Measurements from ENCODE around the gene HAGH. TPM values are rescaled to one million over a fixed set of nuclear protein-coding genes. Genes with fewer than 3 reads are reported as not detected.
A peak's percentile ranks its signal among the peaks of the same experiment; 100 is the strongest.

HAGH gene
- total RNA-seq, 2 donors from 2014 or later: 45.7 to 46.5 TPM

DNA sequence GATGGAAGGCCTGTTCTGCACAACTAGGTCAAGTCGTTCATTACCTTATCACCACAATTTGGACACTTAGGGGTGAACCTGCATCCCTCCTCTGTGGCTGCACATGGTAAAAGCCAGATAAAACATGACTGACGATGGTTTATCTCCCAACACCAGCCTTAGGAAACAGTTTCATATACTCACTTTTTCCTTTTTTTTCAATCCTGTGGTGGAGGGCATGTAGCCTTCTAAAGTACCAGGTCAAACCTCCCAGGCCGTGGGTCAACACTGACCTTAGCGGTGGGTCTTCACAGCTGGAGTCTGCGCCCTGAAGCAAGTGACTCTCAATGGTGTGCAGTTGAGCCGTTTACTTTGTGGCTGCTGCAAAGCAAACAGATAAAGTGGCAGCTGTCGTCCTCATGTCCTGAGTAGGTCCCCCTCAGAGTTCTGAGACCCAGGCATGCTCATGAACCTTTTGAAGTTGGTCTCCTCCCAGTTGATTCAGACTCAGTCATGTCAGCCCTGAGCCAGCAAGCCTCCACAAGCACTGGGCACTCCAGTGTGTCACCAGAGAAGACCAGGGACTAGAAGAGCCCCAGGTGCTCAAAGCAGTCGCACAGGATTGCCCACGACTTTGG, 6.3 kb upstream of the HAGH start:
- intact Hi-C loops (cut with DNase I): no loop called here
- 68 to 74% methylated on average over 8 to 9 of the region's 9 CpGs for WGBS, 2 donors
- TF ChIP-seq, protein P1, sequence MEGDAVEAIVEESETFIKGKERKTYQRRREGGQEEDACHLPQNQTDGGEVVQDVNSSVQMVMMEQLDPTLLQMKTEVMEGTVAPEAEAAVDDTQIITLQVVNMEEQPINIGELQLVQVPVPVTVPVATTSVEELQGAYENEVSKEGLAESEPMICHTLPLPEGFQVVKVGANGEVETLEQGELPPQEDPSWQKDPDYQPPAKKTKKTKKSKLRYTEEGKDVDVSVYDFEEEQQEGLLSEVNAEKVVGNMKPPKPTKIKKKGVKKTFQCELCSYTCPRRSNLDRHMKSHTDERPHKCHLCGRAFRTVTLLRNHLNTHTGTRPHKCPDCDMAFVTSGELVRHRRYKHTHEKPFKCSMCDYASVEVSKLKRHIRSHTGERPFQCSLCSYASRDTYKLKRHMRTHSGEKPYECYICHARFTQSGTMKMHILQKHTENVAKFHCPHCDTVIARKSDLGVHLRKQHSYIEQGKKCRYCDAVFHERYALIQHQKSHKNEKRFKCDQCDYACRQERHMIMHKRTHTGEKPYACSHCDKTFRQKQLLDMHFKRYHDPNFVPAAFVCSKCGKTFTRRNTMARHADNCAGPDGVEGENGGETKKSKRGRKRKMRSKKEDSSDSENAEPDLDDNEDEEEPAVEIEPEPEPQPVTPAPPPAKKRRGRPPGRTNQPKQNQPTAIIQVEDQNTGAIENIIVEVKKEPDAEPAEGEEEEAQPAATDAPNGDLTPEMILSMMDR (IDR thresholded peaks at IDR 0.05): no peak
- TF ChIP-seq POLR2A (IDR thresholded peaks at IDR 0.05): no peak
- Histone ChIP-seq H3K36me3 (replicated peaks in 1 of 2; ENCODE audit: insufficient read depth in 1 of 2, low read depth in 2 of 2) (no peaks in the 10 kb centered on the region), H3K4me1 (peaks cover 41% of the 10 kb centered on the region), H3K27me3 (no peaks in the 10 kb centered on the region), H3K9me3 (no peaks in the 10 kb centered on the region), H3K27ac (no peak overlapping the region), H3K4me3 (no peak overlapping the region)
- no peak for DNase-seq
- ATAC-seq: no peak

DNA sequence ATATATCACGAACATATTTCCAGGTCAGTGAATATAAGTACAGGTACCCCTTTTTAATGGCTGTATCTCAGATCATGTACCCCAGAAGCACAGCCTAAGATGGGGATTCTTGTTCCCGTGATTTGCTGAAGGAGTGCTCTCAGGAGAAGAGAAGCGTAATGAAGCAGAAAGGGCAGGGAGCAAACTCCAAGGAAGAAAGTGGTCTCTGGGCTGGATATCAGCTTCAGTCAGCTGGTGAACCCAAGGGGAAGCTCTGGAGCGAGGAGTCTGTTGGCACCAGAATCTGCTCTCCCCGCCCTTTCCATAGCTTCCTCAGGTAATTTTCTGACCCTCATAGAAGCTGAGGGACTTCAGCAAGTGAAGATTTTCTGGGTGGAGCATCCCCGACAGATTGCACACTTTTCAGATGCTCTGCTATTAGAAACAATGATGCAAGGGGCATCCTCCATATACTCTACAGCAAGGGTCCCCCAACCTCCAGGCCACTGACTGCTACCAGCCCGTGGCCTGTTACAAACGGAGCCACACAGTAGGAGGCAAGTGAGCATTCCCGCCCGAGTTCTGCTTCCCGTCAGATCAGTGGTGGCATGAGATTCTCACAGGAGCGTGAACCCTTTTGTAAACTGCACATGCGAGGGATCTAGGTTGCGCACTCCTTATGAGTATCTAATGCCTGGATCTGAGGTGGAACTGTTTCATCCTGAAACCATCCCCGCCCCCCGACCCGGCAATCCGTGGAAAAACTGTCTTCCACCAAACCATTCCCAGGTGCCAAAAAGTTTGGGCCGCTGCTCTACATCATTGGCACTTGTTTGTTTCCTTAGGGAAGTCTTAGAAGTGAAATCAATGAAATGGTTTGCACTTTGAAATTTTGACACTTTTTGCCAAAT, 4.8 kb upstream of the HAGH start:
- no peak for DNase-seq
- peak overlapping the region in 3 of 4 donors; percentile 56 to 96 (median 95) for H3K27ac ChIP-seq
- H3K36me3 ChIP-seq (replicated peaks in 1 of 2; ENCODE audit: insufficient read depth in 1 of 2, low read depth in 2 of 2): no peaks in the 10 kb centered on the region
- TF ChIP-seq, protein P1 (IDR thresholded peaks at IDR 0.05): no peak
- TF ChIP-seq POLR2A (IDR thresholded peaks at IDR 0.05): no peak
- no peak for ATAC-seq
- 75 to 83% methylated on average over 15 to 19 of the region's 19 CpGs for WGBS, 2 donors
- intact Hi-C loops (cut with DNase I): no loop called here
- no peaks in the 10 kb centered on the region for H3K9me3 ChIP-seq
- H3K4me1 ChIP-seq: peaks cover 45% of the 10 kb centered on the region
- H3K27me3 ChIP-seq: no peaks in the 10 kb centered on the region
- H3K4me3 ChIP-seq: no peak overlapping the region

DNA sequence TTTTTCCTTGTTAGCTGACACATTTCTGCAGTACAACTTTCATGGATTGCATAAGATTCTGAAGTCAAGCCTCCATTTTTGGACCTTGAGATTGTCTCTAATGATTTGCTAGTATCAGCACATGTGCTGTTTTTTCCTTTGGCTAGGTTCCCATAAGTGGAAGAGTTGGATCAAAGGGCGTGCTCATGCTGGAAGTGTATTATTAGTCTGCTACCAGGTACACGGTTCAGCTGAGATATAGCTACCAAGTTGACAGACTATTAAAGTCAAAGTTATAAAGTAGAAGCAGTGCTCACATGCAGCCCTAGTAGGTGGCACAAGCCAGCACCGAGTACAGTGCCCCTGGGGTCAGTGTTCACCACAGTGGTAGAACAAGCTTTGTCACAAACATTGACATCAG, 3.6 kb upstream of the HAGH start:
- Histone ChIP-seq H3K36me3 (replicated peaks in 1 of 2; ENCODE audit: insufficient read depth in 1 of 2, low read depth in 2 of 2) (no peaks in the 10 kb centered on the region), H3K4me1 (peaks cover 52% of the 10 kb centered on the region), H3K4me3 (no peak overlapping the region), H3K27me3 (no peaks in the 10 kb centered on the region), H3K9me3 (no peaks in the 10 kb centered on the region), H3K27ac (peak overlapping the region; percentile 45 to 96 (median 76))
- peak; percentile 16 for ATAC-seq
- WGBS, 2 donors: 11 to 17% methylated on average over 3 of the region's 3 CpGs
- TF ChIP-seq, protein P1 (IDR thresholded peaks at IDR 0.05): no peak
- TF ChIP-seq POLR2A (IDR thresholded peaks at IDR 0.05): peak in 2 of 3 donors; percentile 41 to 61
- intact Hi-C loops (cut with DNase I): no loop called here
- DNase-seq: peak; percentile 43 to 73 (median 58)

DNA sequence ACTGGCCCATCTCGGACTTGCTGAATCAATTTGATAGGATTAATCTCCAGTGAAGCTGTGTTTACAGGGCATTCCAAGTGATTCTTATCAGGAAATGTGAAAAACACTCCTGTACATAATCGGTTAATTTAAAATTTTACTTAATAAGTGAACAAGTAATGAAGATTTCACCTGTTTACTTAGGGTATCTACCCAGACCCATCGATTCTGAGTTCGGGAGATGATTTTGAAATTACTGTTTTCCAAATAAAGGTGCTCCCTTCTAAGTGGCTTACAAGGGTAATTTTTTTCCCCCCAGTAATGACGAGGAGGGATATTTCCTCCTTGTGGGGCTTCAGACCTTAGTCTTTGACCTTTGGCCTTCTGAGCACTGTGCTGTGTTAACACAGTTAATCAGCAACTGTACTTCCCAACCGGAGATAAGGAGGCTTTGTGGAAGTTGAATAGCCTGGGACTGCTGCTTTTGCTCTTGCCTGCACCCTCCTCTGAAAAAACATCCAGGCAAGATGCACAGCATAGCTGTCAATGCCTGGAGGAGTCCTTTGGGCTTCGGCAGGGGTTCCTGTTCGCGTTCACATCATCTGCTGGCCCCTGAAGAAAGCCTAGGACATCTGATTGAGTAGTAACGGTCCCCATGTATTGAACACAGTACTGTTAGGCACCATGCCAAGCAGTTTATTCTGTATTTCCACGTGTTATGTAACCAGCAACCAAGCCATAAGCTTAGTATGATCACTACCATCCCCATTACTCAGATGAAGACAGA, 2.2 kb upstream of the HAGH start:
- no peaks in the 10 kb centered on the region for H3K27me3 ChIP-seq
- peak overlapping the region; percentile 14 to 96 (median 70) for H3K27ac ChIP-seq
- H3K4me3 ChIP-seq: no peak overlapping the region
- intact Hi-C loops (cut with DNase I): no loop called here
- 14 to 17% methylated on average over 11 of the region's 11 CpGs for WGBS, 2 donors
- no peaks in the 10 kb centered on the region for H3K36me3 ChIP-seq (replicated peaks in 1 of 2; ENCODE audit: insufficient read depth in 1 of 2, low read depth in 2 of 2)
- DNase-seq: no peak
- peaks cover 66% of the 10 kb centered on the region for H3K4me1 ChIP-seq
- TF ChIP-seq, protein P1 (IDR thresholded peaks at IDR 0.05): no peak
- TF ChIP-seq POLR2A (IDR thresholded peaks at IDR 0.05): no peak
- H3K9me3 ChIP-seq: no peaks in the 10 kb centered on the region
- ATAC-seq: no peak
